ENCODE results near the gene PSMA5. TPM values are rescaled to one million over a fixed set of nuclear protein-coding genes. Genes with fewer than 3 reads are reported as not detected.
"Not testable (repeated sequence)": the region's sequence is repeated elsewhere in the genome, so short reads cannot be mapped to it uniquely, and the experiment has no call there.

Gene PSMA5
- total RNA-seq, 1 experiment from 2014 or later = 169 TPM

DNA sequence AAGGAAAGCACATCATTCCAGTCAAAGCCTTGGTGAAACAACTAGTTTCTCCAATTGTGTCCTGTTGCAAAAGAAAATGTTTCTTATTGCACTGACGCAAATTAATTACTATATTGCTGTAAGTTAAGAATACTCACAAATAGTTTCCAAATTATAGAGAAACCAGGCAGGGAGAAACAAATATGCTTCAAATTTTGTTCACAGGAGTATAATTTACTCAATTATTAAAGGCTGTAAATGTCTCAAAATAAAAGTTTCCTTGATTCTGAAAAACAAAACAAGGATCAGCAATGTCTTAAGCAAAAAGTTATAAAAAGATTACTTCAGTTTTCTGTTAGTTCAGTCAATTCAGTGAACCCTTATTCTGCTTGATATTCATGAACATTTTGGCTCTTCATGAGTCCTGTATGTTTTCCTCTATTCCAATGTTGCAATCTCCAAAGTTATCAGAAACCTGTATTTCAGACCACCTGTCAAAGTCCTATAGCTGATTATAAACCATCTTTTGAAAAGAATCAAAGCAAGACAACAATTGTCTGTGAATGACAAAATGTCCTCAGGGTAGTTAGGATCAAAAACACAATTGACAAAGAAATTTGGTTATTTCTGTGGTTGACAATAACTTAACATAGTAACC, 28.4 kb upstream of the PSMA5 start (continued):
- TF ChIP-seq, protein P1, sequence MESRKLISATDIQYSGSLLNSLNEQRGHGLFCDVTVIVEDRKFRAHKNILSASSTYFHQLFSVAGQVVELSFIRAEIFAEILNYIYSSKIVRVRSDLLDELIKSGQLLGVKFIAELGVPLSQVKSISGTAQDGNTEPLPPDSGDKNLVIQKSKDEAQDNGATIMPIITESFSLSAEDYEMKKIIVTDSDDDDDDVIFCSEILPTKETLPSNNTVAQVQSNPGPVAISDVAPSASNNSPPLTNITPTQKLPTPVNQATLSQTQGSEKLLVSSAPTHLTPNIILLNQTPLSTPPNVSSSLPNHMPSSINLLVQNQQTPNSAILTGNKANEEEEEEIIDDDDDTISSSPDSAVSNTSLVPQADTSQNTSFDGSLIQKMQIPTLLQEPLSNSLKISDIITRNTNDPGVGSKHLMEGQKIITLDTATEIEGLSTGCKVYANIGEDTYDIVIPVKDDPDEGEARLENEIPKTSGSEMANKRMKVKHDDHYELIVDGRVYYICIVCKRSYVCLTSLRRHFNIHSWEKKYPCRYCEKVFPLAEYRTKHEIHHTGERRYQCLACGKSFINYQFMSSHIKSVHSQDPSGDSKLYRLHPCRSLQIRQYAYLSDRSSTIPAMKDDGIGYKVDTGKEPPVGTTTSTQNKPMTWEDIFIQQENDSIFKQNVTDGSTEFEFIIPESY (IDR thresholded peaks at IDR 0.05; ENCODE audit: extremely low read depth, insufficient replicate concordance, low read length) = no peak
- no peak for TF ChIP-seq SP1 (IDR thresholded peaks at IDR 0.05; ENCODE audit: low read depth)
- TF ChIP-seq TCF7L2 (IDR thresholded peaks at IDR 0.05; ENCODE audit: borderline replicate concordance, extremely low read depth, insufficient read depth, insufficient read length) = no peak
- TF ChIP-seq EGR1 (IDR thresholded peaks at IDR 0.05; ENCODE audit: low read depth) = no peak

DNA sequence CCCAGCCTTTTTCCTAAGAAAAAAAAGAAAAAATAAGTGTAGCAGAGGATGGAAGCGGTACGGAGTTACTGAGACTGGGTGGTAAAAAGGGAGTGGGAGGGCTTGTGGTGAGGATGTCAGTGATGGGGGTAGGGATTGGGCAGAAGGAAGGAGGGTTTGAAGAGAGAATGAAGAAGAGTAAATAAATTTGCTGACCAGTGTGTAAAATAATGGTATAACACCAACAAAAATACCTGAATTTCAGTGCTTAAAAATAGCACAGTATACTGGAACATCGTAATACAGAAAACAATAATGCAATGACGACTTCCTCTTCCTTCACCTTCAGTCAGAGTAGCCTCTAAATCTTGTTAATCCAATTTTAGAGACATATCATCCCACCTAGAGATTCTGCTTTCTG, 21.3 kb upstream of the PSMA5 start:
- no TSS peak for BruUV-seq (replicated peaks)
- RAD21 ChIA-PET (ENCODE audit: low non-redundant PET in 1 of 2, low total read pairs in 2 of 2, uncharacterized antibody in 2 of 2, unreplicated experiment in 2 of 2) = no interaction called here
- ATAC-seq (no peak), DNase-seq (ENCODE audit: low read depth, low spot score) (no peak)
- Histone ChIP-seq H3K36me3 (ENCODE audit: control insufficient read depth in 1 of 2, insufficient read depth in 2 of 2, low read length in 2 of 2) (no peaks in the 10 kb centered on the region), H4K20me1 (ENCODE audit: insufficient read depth) (no peaks in the 10 kb centered on the region), H3K4me1 (ENCODE audit: control insufficient read depth in 1 of 2, insufficient read depth in 2 of 2, low read length in 2 of 2) (no peaks in the 10 kb centered on the region), H3K79me2 (ENCODE audit: insufficient read depth, low read length) (no peaks in the 10 kb centered on the region), H3K9me2 (ENCODE audit: insufficient read depth) (no peaks in the 10 kb centered on the region), H3K9me3 (ENCODE audit: control insufficient read depth in 1 of 2, insufficient read depth in 1 of 2, low read depth in 1 of 2, low read length in 2 of 2) (no peaks in the 10 kb centered on the region), H3K9ac (ENCODE audit: low read length) (no peak overlapping the region), H3K27ac (ENCODE audit: low read depth, low read length) (no peak overlapping the region), H3K4me2 (ENCODE audit: low read length) (no peak overlapping the region), H3K27me3 (ENCODE audit: insufficient read depth, low read length) (no peaks in the 10 kb centered on the region), H2AFZ (ENCODE audit: low read depth, low read length, poor library complexity, severe bottlenecking) (no peak overlapping the region), H3K4me3 (replicated peaks in 1 of 2; ENCODE audit: low read depth in 1 of 2, low read length in 2 of 2) (no peak overlapping the region)
- POLR2A ChIA-PET = no interaction called here
- intact Hi-C loops (cut with micrococcal nuclease) = no loop called here
- CTCF ChIA-PET = no interaction called here
- no peak for TF ChIP-seq SRF (IDR thresholded peaks at IDR 0.05; ENCODE audit: low read depth)
- no peak for TF ChIP-seq EGR1 (IDR thresholded peaks at IDR 0.05; ENCODE audit: low read depth)
- TF ChIP-seq REST (IDR thresholded peaks at IDR 0.05; ENCODE audit: low read depth) = no peak
- TF ChIP-seq POLR2AphosphoS5 (IDR thresholded peaks at IDR 0.05; ENCODE audit: low read depth, low read length) = no peak
- TF ChIP-seq YY1 (IDR thresholded peaks at IDR 0.05; ENCODE audit: extremely low read depth, insufficient replicate concordance, low read depth, low read length) = no peak
- TF ChIP-seq EZH2 (IDR thresholded peaks at IDR 0.05) = no peak
- TF ChIP-seq SIN3A (IDR thresholded peaks at IDR 0.05; ENCODE audit: low read depth) = no peak

DNA sequence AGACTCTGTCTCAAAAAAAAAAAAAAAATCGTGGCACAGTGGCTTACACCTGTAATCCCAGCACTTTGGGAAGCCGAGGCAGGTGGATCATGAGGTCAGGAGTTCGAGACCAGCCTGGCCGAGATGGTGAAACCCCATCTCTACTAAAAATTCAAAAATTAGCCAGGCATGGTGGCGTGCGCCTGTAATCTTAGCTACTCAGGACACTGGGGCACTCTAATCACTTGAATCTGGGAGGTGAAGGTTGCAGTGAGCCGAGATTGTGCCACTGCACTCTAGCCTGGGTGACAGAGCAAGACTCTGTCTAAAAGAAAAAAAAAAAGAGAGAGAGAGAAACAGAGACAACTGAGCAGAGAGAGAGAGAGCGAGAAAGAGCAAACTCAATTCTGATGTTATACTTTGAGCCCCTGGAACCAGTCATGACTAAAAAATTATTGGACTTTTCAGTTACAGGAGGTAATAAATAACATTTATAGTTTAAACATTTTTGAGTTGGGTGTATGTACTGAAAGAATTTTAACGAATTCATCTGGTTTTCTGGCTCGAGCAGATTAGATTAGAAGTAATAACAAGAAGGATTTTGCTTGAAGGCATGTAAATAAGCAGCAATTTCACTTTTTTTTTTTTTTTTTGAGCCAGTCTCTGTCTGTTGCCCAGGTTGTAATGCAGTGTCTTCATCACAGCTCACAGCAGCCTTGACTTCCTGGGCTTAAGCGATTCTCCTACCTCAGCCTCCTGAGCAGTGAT, 19.9 kb upstream of the PSMA5 start:
- H3K4me3 ChIP-seq (replicated peaks in 1 of 2; ENCODE audit: low read depth in 1 of 2, low read length in 2 of 2); H3K9me3 ChIP-seq (ENCODE audit: control insufficient read depth in 1 of 2, insufficient read depth in 1 of 2, low read depth in 1 of 2, low read length in 2 of 2); H2AFZ ChIP-seq (ENCODE audit: low read depth, low read length, poor library complexity, severe bottlenecking); H3K79me2 ChIP-seq (ENCODE audit: insufficient read depth, low read length); DNase-seq (ENCODE audit: low read depth, low spot score); H3K27me3 ChIP-seq (ENCODE audit: insufficient read depth, low read length); H3K9me2 ChIP-seq (ENCODE audit: insufficient read depth); H3K4me1 ChIP-seq (ENCODE audit: control insufficient read depth in 1 of 2, insufficient read depth in 2 of 2, low read length in 2 of 2); H3K4me2 ChIP-seq (ENCODE audit: low read length); BruUV-seq (replicated peaks); POLR2A ChIA-PET; H3K9ac ChIP-seq (ENCODE audit: low read length); ATAC-seq; intact Hi-C loops (cut with micrococcal nuclease); H3K27ac ChIP-seq (ENCODE audit: low read depth, low read length); H3K36me3 ChIP-seq (ENCODE audit: control insufficient read depth in 1 of 2, insufficient read depth in 2 of 2, low read length in 2 of 2); H4K20me1 ChIP-seq (ENCODE audit: insufficient read depth); RAD21 ChIA-PET (ENCODE audit: low non-redundant PET in 1 of 2, low total read pairs in 2 of 2, uncharacterized antibody in 2 of 2, unreplicated experiment in 2 of 2); CTCF ChIA-PET: not testable (repeated sequence)

Data from HCT116 (cell line).